C4-2B (cell line): ENCODE results near the gene WDR53.
A peak's percentile ranks its signal among the peaks of the same experiment; 100 is the strongest.
"Not testable (repeated sequence)": the region's sequence is repeated elsewhere in the genome, so short reads cannot be mapped to it uniquely, and the experiment has no call there.

Experiments used
- H3K27ac ChIP-seq: fragments of 450-650 bp; 2 replicates; pipeline ENCODE4 v1.5.1; 2017
- CTCF ChIP-seq: fragments of 450-650 bp; conservative IDR thresholded peaks from 2 replicates; pipeline ENCODE4 v1.5.1; 2017; ENCODE audit warnings: mild to moderate bottlenecking
- ZFX ChIP-seq: fragments of 450-650 bp; IDR thresholded peaks from 2 replicates; pipeline ENCODE4 v1.6.1; 2017

WDR53 gene

DNA sequence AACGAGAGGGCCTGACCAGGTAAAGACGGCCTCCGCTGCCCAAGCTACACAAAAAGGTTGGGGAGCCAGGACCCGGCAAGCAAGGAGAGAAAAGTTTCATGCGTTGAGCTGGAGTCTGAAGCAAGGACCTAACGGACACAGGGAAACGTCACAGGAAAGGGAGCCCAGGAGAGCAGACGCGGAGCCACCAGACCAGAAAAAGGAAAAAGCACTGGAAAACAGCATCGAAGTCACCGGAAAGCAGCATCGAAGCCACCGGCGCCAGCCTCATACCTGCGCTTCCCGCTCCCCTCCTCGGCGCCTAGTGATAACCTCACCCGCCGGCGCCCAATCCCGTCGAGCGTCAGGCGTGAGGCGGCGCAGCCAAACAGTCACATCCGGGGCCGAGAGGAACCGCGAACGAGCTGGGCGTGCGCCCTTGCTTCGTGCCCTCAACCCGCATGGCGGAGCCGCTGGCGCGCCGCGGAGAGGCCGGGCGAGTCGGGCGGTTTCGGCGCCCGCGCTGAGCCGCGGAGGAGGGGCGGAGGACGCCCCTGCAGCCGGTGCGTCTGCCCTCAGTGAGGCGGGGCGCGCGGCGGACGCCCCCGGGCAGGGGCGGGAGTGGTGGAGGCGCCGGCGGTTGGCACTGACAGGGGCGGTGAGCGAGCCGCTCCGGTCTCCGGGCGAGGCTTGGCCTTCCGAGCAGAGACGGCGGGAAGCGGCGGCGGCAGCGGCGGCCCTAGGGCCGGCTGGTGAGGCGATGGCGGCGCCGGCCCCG is at the start of gene WDR53, which contains the start of gene FBXO45:
WDR53 (minus strand) TSS at position 309 of the 757 bp plus-strand sequence. CDS start 7,079 bp downstream, outside the sequence.
FBXO45 (plus strand) TSS at position 415 of the 757 bp plus-strand sequence; CDS start at position 740, 325 bp downstream.
- TF ChIP-seq CTCF (no peak), ZFX (peak; percentile 88)

GRCh38 chr3:196617256-196617655 is 48.9 kb upstream of the WDR53 start:
- H3K27ac ChIP-seq = no peak overlapping the region
- TF ChIP-seq ZFX (no peak), CTCF (no peak)

More for the DNA sequence above, at the start of gene WDR53, which contains the start of gene FBXO45:
- peak within 1 kb of the TSS; percentile 76 for H3K27ac ChIP-seq

- not testable (repeated sequence) for H3K27ac ChIP-seq
Observed at GRCh38 chr3:196615234-196615633, 46.9 kb upstream of the WDR53 start.

DNA sequence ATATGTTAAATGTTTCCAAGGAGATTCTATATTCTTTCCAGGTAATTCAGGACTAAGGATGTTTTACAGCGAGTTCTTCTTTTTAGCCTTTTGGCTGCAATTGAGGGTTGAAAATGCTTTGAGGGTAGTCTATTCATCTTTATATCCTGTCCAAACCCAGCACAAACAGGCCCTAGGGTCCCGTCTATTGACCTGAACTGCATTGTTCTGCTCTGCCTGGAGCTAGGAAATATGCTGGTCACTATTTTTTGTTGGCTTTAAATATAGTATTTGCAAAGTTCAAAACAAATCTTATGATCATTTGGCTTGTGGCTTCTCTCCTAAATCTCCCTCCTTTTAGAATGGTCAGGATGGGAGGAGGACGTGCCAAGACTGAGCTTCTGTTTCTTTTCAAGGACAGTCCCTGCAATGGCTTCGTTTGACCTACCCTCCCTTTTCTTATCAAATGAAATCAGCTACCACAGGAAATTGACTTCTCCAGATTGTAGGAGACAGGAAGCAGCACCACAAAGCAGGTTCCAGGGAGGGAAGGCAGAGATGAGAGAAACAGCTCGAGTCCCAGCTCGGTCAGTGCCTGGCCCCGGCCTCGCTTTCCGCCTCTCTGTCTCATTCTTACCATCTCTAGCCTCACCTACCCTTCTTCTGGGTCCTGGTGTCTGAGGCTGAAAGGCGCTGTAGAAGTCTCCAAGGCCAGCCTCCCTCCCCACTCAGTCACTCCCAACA is 43.6 kb upstream of the WDR53 start:
- no peak overlapping the region for H3K27ac ChIP-seq
- TF ChIP-seq CTCF = no peak
- TF ChIP-seq ZFX = no peak

DNA sequence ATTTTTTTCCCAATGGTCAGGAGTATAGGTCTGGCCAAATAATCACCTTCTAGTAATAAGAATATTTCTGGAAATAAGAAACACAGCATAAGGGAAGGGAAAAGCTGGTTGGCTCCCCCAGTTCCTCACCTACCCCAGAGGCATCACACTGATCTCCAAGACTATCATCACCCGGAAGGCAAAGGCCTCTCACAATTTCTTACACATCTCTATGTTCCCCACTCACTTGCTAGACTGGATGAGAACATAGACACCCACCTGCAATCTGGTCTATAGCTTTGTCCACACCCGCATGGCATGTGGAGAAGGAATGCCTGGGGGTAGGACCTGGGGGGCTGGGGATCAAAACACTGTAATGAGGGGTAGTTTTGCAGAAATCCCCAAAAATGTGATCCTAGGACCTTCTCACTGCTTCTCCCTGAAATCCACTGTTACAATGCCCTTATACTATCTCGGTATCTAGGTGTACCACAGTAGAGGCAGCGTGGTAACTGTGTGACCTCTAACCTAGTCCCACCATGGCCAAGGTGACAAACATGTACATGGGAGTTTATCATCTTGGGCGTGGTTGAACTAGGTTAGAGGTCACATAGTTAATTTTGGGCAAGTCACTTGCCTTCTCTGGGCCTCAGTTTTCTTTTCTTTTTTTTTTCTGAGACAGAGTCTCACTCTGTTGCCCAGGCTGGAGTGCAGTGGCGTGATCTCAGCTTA is 41.6 kb upstream of the WDR53 start:
- H3K27ac ChIP-seq = no peak overlapping the region
- TF ChIP-seq CTCF (no peak), ZFX (no peak)

DNA sequence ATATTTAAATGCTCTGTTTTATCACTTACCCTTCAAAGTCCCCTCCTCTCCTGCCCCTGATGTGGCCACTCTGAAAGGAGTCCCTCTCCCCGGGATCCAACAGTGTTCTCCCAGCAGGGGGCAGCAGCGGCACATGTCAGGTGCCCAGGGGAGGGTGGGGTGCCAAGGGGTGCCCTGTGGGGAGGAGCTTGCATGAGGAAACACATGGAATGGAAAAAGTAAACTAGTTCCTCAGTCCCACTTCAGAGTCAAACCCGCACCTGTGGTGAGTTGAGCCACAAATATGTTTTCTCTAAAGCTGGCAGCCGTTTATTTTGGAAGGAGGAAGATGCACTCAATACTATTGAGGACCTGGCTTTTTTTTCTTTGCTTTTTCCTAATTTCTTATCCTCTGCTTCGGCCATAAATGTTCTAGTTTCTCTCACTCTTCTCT is 41.0 kb upstream of the WDR53 start:
- H3K27ac ChIP-seq = no peak overlapping the region
- TF ChIP-seq ZFX (no peak), CTCF (peak; percentile 98)

- H3K27ac ChIP-seq = no peak overlapping the region
Observed at GRCh38 chr3:196608693-196609092, 40.3 kb upstream of the WDR53 start.

More at GRCh38 chr3:196608693-196609092, 40.3 kb upstream of the WDR53 start:
- TF ChIP-seq ZFX (no peak), CTCF (no peak)
